ENCODE results near the gene DCDC1.

DNA sequence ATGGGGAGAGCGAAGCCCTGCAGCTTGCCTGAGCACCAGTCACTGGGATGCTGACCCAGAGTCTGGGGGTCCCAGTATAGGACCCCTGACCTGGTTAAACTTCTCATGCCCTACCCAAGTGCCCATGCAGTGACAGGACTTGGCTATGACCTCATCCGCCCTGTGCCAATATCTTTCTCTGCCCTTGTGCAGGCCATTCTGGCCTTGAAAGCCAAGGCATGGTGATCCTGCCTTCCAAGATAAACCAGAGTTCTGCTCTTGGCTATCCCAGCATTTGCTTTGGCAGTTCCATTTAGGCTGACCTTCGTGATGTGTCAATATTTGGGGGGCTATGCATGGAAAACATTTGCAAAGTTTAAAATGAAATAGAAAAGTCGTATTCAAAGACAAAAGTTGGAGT is 542.6 kb downstream of the DCDC1 start:
- TF ChIP-seq POLR2AphosphoS5 (IDR thresholded peaks at IDR 0.05; ENCODE audit: borderline replicate concordance, low read depth, low read length), result no peak
- TF ChIP-seq EZH2 (IDR thresholded peaks at IDR 0.05), result no peak

Data from SK-N-MC (cell line).